Hair follicle dermal papilla cell (primary cell): ENCODE results near the gene VN1R5. TPM values are rescaled to one million over a fixed set of nuclear protein-coding genes. Genes with fewer than 3 reads are reported as not detected.

Experiments used
- small RNA-seq: library from RNA; depleted of rRNA; stranded (forward); fragments of <200 nt; gene quantifications from one replicate; pipeline ENCODE3, GENCODE V24; 2012
- total RNA-seq: library from RNA; depleted of rRNA; stranded (reverse); fragments of >200 nt; gene quantifications from 2 replicates; pipeline ENCODE4 v1.2.3, GENCODE V29; 2012

The VN1R5 gene
- not detected in 2 replicates for total RNA-seq

GRCh38 chr1:247255772-247256171, at the start of gene VN1R5:
VN1R5 (plus strand) TSS chr1:247256072.

Small RNA genes lying within 50 kb of the gene (small RNA-seq; reads per million reads assigned to genes)
- gene RF00019 = not detected

Other genes with a start within 250 kb of the VN1R5 start
- gene ZNF695, start 248.0 kb upstream of the VN1R5 start, total RNA-seq = 0.81 and 1.5 TPM in 2 replicates
- gene ZNF670, start 177.3 kb upstream of the VN1R5 start, total RNA-seq = 3.0 and 4.4 TPM in 2 replicates
- gene ZNF669, start 151.7 kb upstream of the VN1R5 start, total RNA-seq = 5.6 and 10.5 TPM in 2 replicates
- gene ZNF124, start 84.1 kb upstream of the VN1R5 start, total RNA-seq = 39.0 and 57.4 TPM in 2 replicates
- gene ZNF496, start 75.8 kb downstream of the VN1R5 start, total RNA-seq = 28.9 and 36.8 TPM in 2 replicates
- gene NLRP3, start 160.1 kb downstream of the VN1R5 start, total RNA-seq = 0.16 and 0.24 TPM in 2 replicates
- gene OR2B11, start 202.0 kb downstream of the VN1R5 start, total RNA-seq = not detected in 2 replicates